HG03432 (cell line): ENCODE data around the gene EDAR.

Experiments
- ATAC-seq: cut with Tn5 transposase; IDR thresholded peaks from one replicate; pipeline ENCODE4 v1.9.1; 2021; ENCODE audit warnings: mild to moderate bottlenecking, moderate library complexity; ENCODE audit not compliant: unreplicated experiment

EDAR gene

GRCh38 chr2:108942231-108942825 is 46.7 kb downstream of the EDAR start:
- ATAC-seq = no peak

- no peak for ATAC-seq
These were observed 47.3 kb downstream of the EDAR start for GRCh38 chr2:108941767-108942166.

- no peak for ATAC-seq
These were observed 47.8 kb downstream of the EDAR start for GRCh38 chr2:108941161-108941665.

GRCh38 chr2:108940156-108940555 is 48.9 kb downstream of the EDAR start:
- ATAC-seq = no peak

- ATAC-seq = no peak
These were observed 50.8 kb downstream of the EDAR start for GRCh38 chr2:108938077-108938710.

- ATAC-seq = no peak
These were observed 51.5 kb downstream of the EDAR start for GRCh38 chr2:108937367-108938017.

GRCh38 chr2:108936866-108937265 is 52.2 kb downstream of the EDAR start:
- ATAC-seq = no peak

GRCh38 chr2:108936076-108936864 is 52.8 kb downstream of the EDAR start:
- no peak for ATAC-seq

- ATAC-seq = no peak
These were observed 53.7 kb downstream of the EDAR start for GRCh38 chr2:108935271-108935741.

GRCh38 chr2:108934583-108935245 is 54.3 kb downstream of the EDAR start:
- ATAC-seq = no peak

- no peak for ATAC-seq
These were observed 54.9 kb downstream of the EDAR start for GRCh38 chr2:108934151-108934550.

GRCh38 chr2:108933691-108934117 is 55.3 kb downstream of the EDAR start:
- no peak for ATAC-seq

GRCh38 chr2:108932736-108933332 is 56.2 kb downstream of the EDAR start:
- no peak for ATAC-seq

- no peak for ATAC-seq
These were observed 57.6 kb downstream of the EDAR start for GRCh38 chr2:108931372-108931771.

GRCh38 chr2:108929807-108930425 is 59.1 kb downstream of the EDAR start:
- no peak for ATAC-seq

- ATAC-seq = no peak
These were observed 60.2 kb downstream of the EDAR start for GRCh38 chr2:108928660-108929377.

- peak; percentile 59 for ATAC-seq
These were observed 60.9 kb downstream of the EDAR start for GRCh38 chr2:108927936-108928659.

GRCh38 chr2:108927405-108927804 is 61.6 kb downstream of the EDAR start:
- no peak for ATAC-seq
